NB4 (cell line): ENCODE data around the gene SMNDC1.

Source experiments
- DNase-seq: peaks from one replicate; pipeline ENCODE4 v3.0.0; 2010; ENCODE audit warnings: low read depth
- H3K4me3 ChIP-seq: one replicate; pipeline ENCODE4 v1.5.1; 2011; ENCODE audit warnings: mild to moderate bottlenecking, low read depth, low read length, moderate library complexity
- MAX ChIP-seq: IDR thresholded peaks from 2 replicates; pipeline ENCODE4 v1.6.1; 2011; ENCODE audit warnings: low read depth, low read length
- MYC ChIP-seq: IDR thresholded peaks from 2 replicates; pipeline ENCODE4 v1.6.1; 2011; ENCODE audit warnings: low read depth, low read length
- POLR2A ChIP-seq: IDR thresholded peaks from 2 replicates; pipeline ENCODE4 v1.6.1; 2011; ENCODE audit warnings: mild to moderate bottlenecking; ENCODE audit not compliant: insufficient read length; ENCODE audit errors: extremely low read depth
- TF ChIP-seq, protein P1 (sequence below): IDR thresholded peaks from one replicate; pipeline ENCODE4 v1.5.1; 2012; ENCODE audit warnings: low read depth, low read length

Gene SMNDC1

DNA sequence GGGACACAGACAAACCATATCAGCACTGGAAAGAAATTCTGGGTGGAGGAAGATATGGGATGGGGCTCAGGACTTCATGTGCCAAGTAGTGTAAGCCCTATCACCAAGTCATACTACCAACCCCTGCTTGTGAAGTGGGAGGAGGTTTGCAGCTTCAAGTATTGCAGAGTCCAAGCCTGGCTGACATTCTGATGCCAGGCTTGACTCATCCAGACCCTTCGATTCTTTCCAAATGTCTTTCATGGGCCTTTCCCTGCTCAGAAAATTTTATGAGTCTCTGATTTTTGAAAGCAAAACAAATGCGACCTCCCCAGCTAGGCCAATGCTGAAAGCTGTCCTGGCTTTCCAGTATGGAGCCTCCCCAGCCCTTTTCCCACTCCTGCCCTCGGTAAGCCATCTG is 45.1 kb upstream of the SMNDC1 start:
- DNase-seq: no peak
- H3K4me3 ChIP-seq: no peak overlapping the region
- TF ChIP-seq, protein P1, sequence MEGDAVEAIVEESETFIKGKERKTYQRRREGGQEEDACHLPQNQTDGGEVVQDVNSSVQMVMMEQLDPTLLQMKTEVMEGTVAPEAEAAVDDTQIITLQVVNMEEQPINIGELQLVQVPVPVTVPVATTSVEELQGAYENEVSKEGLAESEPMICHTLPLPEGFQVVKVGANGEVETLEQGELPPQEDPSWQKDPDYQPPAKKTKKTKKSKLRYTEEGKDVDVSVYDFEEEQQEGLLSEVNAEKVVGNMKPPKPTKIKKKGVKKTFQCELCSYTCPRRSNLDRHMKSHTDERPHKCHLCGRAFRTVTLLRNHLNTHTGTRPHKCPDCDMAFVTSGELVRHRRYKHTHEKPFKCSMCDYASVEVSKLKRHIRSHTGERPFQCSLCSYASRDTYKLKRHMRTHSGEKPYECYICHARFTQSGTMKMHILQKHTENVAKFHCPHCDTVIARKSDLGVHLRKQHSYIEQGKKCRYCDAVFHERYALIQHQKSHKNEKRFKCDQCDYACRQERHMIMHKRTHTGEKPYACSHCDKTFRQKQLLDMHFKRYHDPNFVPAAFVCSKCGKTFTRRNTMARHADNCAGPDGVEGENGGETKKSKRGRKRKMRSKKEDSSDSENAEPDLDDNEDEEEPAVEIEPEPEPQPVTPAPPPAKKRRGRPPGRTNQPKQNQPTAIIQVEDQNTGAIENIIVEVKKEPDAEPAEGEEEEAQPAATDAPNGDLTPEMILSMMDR: no peak
- TF ChIP-seq MYC: no peak
- no peak for TF ChIP-seq MAX
- TF ChIP-seq POLR2A: no peak

DNA sequence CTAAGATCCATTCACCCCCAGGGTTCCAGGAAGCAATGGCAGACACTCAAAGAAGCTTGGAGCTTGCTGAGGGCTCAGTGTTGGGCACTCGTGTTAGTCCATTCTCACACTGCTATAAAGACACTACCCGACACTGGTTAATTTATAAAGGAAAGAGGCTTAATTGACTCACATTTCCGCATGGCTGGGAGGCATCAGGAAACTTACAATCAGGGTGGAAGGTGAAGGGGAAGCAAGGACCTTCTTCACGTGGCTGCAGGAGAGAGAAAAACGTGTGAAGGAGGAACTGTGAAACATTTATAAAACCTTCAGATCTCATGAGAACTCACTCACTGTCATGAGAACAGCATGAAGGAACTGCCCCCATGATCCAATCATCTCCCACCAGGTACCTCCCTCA is 44.7 kb upstream of the SMNDC1 start:
- TF ChIP-seq, protein P1: no peak
- TF ChIP-seq POLR2A (no peak), MYC (no peak), MAX (no peak)
- DNase-seq: no peak
- no peak overlapping the region for H3K4me3 ChIP-seq

DNA sequence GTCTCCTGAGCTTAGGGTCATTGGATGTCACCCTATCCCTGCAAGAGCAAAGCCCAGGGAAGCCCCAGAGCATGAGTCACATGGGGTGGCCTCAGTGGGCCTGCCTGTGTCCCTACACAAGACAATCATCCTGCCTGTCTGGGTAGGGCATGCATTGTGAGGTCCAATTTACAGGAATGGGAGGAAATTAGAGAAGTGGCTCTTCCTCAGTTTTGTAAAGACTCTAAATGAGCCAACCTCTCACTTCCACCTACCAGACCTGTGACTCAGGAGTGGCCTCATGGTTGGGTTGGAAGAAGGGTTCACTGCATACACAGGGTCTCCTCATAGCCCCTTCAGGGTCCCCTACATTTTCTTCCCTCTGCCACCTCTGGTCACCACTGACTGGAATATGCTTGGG is 43.6 kb upstream of the SMNDC1 start:
- no peak for DNase-seq
- H3K4me3 ChIP-seq: no peak overlapping the region

DNA sequence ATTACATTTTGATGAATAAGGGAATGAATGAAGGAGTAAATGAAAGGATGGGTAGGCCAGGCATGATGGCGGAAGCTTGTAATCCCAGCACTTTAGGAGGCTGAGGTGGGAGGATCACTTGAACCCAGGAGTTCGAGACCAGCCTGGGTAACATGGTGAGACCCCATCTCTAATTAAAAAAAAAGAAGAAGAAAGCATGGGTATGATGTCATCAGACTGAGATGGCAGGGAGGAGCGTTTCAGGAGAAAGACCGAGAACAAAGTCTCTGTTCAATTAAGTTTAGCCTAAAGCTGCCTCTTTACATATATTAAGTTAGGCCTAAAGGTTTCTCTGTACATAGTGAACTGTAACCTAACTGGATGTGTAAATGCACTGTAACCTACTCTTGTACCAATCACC is 42.2 kb upstream of the SMNDC1 start:
- no peak for DNase-seq
- H3K4me3 ChIP-seq: no peak overlapping the region
- no peak for TF ChIP-seq POLR2A
- TF ChIP-seq MAX: no peak
- TF ChIP-seq MYC: no peak
- TF ChIP-seq, protein P1: no peak

More for the DNA sequence above, 43.6 kb upstream of the SMNDC1 start:
- TF ChIP-seq POLR2A (no peak), MAX (no peak), MYC (no peak)
- TF ChIP-seq, protein P1: no peak

DNA sequence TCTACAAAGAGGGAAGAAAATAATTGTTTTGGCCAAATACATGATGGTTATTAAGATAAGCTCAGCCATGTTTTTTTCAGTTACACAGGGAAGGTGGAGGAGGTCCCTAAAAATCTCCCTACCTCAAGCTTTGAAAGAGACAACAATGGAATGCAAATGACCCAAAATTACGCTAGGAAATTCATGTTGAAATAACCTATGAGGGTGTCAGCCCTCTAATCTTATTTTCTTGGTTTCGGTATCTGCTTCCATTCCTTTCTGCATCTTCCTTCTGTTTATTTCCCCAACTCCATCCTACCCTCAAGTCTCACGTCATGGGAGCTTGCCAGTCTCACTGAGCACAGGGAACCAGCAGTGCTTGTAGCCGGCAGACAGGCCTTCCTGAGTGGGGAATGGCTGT is 40.6 kb upstream of the SMNDC1 start:
- H3K4me3 ChIP-seq: no peak overlapping the region
- TF ChIP-seq POLR2A: no peak
- no peak for TF ChIP-seq MAX
- TF ChIP-seq, protein P1: no peak
- TF ChIP-seq MYC: no peak
- no peak for DNase-seq

GRCh38 chr10:110344622-110345021 is 39.9 kb upstream of the SMNDC1 start:
- no peak for DNase-seq
- TF ChIP-seq, protein P1: no peak
- H3K4me3 ChIP-seq: no peak overlapping the region
